ENCODE measurements around the gene HNRNPH3. TPM values are rescaled to one million over a fixed set of nuclear protein-coding genes. Genes with fewer than 3 reads are reported as not detected.

Gene HNRNPH3, protein sequence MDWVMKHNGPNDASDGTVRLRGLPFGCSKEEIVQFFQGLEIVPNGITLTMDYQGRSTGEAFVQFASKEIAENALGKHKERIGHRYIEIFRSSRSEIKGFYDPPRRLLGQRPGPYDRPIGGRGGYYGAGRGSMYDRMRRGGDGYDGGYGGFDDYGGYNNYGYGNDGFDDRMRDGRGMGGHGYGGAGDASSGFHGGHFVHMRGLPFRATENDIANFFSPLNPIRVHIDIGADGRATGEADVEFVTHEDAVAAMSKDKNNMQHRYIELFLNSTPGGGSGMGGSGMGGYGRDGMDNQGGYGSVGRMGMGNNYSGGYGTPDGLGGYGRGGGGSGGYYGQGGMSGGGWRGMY
- 120 and 124 TPM in 2 replicates for total RNA-seq
- 20.6 TPM for total RNA-seq (2013)
- 23.6 and 93.7 TPM in 2 replicates for polyA plus RNA-seq
- 15.4 and 29.0 TPM in 2 replicates for polyA minus RNA-seq

- CTCF ChIA-PET: interaction anchor here (1.2 to 6.6 kb wide), 4 partner anchors 17 to 476 kb away, joined by 3 to 51 read pairs (median 14); no protein-coding TSS in a partner anchor
- ATAC-seq (ENCODE audit: low read depth) (peak; percentile 84), DNase-seq (peak; percentile 100)
- H3K4me3 ChIP-seq (ENCODE audit: control extremely low read depth in 1 of 5, extremely low read depth in 1 of 5, insufficient read depth in 1 of 5, low read depth in 2 of 5, low read length in 4 of 5): peak within 1 kb of the TSS; percentile 77 to 95 (median 90)
- H3K36me3 ChIP-seq (replicated peaks in 1 of 2; ENCODE audit: control extremely low read depth in 1 of 2, control insufficient read depth in 1 of 2, extremely low read depth in 1 of 2, insufficient read depth in 2 of 2, low read length in 1 of 2): peaks cover 0 to 3% of the 10 kb centered on the region in 2 experiments
- no peaks in the 10 kb centered on the region for H3K27me3 Mint-ChIP-seq
- POLR2A ChIA-PET: interaction anchor here (0.6 to 2.4 kb wide), 16 partner anchors 21 to 656 kb away, joined by 3 to 20 read pairs (median 7); partner anchors contain the start of genes CCAR1, DDX21, RUFY2 and SIRT1
- H3K27ac Mint-ChIP-seq: peak within 1 kb of the TSS; percentile 100
- H3K4me2 ChIP-seq (replicated peaks; ENCODE audit: low read depth, low read length, poor library complexity, severe bottlenecking): peak within 1 kb of the TSS; percentile 79
- under 1% methylated on average over 69 of the region's 73 CpGs for WGBS (ENCODE audit: insufficient coverage)
- H3K27me3 ChIP-seq (replicated peaks in 1 of 4; ENCODE audit: control extremely low read depth in 1 of 4, control insufficient read depth in 3 of 4, insufficient read depth in 4 of 4, low read length in 3 of 4): no peaks in the 10 kb centered on the region
- intact Hi-C loops (cut with micrococcal nuclease): loop anchor here (1.0 to 5.0 kb wide), 12 partner anchors 17 to 1816 kb away; partner anchors contain the start of genes CCAR1, DDX21, RUFY2 and SLC25A16
- peak within 1 kb of the TSS; percentile 79 for H2AFZ ChIP-seq (ENCODE audit: insufficient read depth, low read depth, low read length, poor library complexity, severe bottlenecking)
- peak within 1 kb of the TSS; percentile 93 to 94 for H3K27ac ChIP-seq (ENCODE audit: low read length in 2 of 2)
- H3K4me1 Mint-ChIP-seq: peaks cover 62% of the 10 kb centered on the region
- H3K79me2 ChIP-seq (ENCODE audit: control insufficient read depth, insufficient read depth, low read length): peaks cover 49% of the 10 kb centered on the region
- peaks cover 36% of the 10 kb centered on the region for H4K20me1 ChIP-seq (ENCODE audit: control insufficient read depth, insufficient read depth, low read length, poor library complexity, severe bottlenecking)
- TF ChIP-seq EZH2 (IDR thresholded peaks at IDR 0.05; ENCODE audit: borderline replicate concordance, insufficient read depth, low read depth, low read length, poor library complexity, severe bottlenecking): no peak
- TF ChIP-seq, protein P1, sequence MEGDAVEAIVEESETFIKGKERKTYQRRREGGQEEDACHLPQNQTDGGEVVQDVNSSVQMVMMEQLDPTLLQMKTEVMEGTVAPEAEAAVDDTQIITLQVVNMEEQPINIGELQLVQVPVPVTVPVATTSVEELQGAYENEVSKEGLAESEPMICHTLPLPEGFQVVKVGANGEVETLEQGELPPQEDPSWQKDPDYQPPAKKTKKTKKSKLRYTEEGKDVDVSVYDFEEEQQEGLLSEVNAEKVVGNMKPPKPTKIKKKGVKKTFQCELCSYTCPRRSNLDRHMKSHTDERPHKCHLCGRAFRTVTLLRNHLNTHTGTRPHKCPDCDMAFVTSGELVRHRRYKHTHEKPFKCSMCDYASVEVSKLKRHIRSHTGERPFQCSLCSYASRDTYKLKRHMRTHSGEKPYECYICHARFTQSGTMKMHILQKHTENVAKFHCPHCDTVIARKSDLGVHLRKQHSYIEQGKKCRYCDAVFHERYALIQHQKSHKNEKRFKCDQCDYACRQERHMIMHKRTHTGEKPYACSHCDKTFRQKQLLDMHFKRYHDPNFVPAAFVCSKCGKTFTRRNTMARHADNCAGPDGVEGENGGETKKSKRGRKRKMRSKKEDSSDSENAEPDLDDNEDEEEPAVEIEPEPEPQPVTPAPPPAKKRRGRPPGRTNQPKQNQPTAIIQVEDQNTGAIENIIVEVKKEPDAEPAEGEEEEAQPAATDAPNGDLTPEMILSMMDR (IDR thresholded peaks at IDR 0.05): no peak
- H3K4me1 ChIP-seq (ENCODE audit: control insufficient read depth in 2 of 2, insufficient read depth in 2 of 2, low read length in 2 of 2): peaks cover 42 to 51% of the 10 kb centered on the region in 2 donors
- H3K4me3 Mint-ChIP-seq: peak within 1 kb of the TSS; percentile 99
- peak within 1 kb of the TSS; percentile 97 for H3K9ac ChIP-seq (ENCODE audit: low read length)
- H3K9me3 Mint-ChIP-seq (ENCODE audit: insufficient read depth): no peaks in the 10 kb centered on the region
- peaks cover 0 to 8% (median 0%) of the 10 kb centered on the region in 3 donors for H3K9me3 ChIP-seq (ENCODE audit: control extremely low read depth in 1 of 3, control insufficient read depth in 2 of 3, insufficient read depth in 1 of 3, low read length in 2 of 3)
Measured at GRCh38 chr10:68331455-68332258, at the start of gene HNRNPH3. Gene HNRNPH3 (plus strand): TSS chr10:68332064. CDS start chr10:68337222, 5,158 bp downstream.
